GM15510 (cell line): ENCODE results near the gene IL27RA.

Experiments
- POLR2A ChIP-seq: IDR thresholded peaks from 3 replicates; pipeline ENCODE4 v1.6.1; 2011; ENCODE audit warnings: borderline replicate concordance; ENCODE audit not compliant: insufficient read length; ENCODE audit errors: extremely low read depth

The IL27RA gene

GRCh38 chr19:13995878-13996765 is 35.4 kb upstream of the IL27RA start:
- no peak for TF ChIP-seq POLR2A

DNA sequence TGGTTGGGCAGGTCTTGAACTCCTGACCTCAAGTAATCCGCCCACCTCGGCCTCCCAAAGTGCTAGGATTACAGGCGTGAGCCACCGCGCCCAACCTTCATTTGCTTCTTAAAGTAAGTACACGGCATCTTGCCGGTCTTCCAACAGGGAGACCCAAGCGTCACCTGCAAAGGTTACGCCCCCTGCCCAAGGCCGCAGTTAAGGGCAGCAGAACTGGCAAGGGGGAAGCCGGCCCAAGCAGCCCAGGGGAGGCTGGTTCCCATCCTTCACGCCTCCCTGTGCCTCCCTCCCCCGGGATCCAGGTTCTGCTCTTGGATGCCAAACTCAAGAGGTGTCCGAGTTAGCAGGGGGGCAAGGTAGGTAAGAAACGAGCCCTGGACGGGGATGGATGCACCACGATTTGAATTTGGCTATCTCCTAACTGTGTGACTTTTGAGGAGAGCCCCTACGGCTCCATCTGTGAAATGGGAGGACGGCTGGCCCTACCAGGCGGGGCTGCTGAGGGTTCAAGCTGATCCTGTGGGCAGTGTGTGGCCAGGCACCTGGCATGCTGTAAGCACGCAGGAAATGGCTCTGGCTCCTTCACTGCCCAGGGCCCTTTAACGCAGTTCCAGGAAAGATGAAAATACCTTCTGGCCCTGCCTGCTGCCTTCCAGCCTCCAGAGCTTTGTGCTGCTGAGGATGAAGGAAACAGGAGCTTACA is 34.5 kb upstream of the IL27RA start:
- TF ChIP-seq POLR2A, result no peak

GRCh38 chr19:13997631-13997962 is 34.0 kb upstream of the IL27RA start:
- TF ChIP-seq POLR2A, result no peak

DNA sequence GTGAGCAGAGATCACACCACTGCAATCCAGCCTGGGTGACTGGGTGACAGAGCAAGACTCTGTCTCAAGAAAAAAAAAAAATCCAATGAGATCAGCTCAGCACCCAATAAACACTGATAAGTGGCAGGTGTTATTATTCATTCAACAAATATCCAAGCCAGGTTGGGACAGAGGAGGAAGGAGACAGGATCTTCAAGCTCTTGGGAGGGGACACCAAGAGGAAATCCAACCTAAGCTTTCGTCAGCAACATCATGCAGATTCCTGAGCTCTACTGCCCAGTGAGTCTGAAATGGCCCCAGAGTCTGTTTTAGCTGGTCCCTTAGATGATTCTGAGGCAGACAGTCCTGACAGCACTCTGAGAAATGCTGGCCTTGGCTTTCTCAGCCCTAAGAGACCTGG is 33.1 kb upstream of the IL27RA start:
- TF ChIP-seq POLR2A, result no peak

GRCh38 chr19:13999085-13999484 is 32.5 kb upstream of the IL27RA start:
- no peak for TF ChIP-seq POLR2A

DNA sequence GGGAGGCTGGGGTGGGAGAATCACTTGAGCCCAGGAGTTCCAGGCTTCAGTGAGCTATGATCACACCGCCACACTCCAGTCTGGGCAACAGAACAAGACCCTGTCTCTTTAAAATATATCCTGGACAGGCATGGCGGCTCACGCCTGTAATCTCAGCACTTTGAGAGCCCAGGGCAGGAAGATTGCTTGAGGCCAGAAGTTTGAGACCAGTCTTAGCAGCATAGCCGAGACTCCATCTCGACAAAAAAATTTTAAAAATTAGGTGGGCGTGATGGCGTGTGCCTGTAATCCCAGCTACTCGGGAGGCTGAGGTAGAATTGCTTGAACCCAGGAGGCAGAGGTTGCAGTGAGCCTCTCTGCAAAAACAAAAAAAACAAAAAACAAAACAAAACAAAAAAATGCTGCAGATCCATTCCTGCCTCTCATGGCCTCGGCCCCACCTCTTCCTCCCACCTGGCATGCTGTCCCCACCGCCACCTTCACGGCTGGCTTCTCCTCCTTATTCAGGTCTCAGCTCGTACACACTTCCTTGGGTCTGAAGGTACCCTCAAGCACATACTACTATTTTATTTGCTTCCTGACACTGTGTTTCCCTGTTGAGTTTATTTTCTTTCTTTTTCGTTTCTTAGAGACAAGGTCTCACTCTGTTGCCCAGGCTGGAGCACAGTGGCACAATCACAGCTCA is 30.7 kb upstream of the IL27RA start:
- TF ChIP-seq POLR2A, result no peak

DNA sequence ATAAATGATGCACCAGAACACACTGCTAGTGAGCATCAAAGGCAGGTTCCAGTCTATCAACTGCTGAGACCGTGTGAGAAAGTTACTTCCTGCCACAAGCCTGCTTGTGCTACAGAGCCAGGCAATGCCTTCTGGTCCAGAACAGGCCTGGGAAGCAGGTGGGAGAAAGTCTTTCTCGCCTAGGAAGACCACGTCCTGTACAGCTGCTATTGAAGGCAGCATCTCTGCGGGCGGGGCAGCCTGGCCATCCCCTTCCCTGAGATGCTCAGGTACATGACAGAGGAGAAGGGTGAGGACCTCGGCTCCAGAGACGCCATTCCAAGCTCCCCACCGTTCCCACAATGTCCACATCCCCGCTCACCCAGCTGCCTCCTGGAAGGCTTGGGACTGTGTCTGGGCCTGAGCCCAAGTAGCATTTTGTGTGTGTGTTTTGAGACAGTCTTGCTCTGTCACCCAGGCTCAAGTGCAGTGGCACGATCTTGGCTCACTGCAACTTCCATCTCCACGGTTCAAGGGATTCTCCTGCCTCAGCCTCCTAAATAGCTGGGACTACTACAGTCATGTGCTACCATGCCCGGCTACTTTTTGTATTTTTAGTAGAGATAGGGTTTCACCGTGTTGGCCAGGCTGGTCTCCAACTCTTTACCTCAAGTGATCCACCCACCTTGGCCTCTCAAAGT is 28.9 kb upstream of the IL27RA start:
- no peak for TF ChIP-seq POLR2A

GRCh38 chr19:14003251-14004055 is 28.1 kb upstream of the IL27RA start:
- no peak for TF ChIP-seq POLR2A

GRCh38 chr19:14004619-14005348 is 26.8 kb upstream of the IL27RA start:
- TF ChIP-seq POLR2A, result no peak

GRCh38 chr19:14005349-14006084 is 26.0 kb upstream of the IL27RA start:
- peak; percentile 78 for TF ChIP-seq POLR2A

DNA sequence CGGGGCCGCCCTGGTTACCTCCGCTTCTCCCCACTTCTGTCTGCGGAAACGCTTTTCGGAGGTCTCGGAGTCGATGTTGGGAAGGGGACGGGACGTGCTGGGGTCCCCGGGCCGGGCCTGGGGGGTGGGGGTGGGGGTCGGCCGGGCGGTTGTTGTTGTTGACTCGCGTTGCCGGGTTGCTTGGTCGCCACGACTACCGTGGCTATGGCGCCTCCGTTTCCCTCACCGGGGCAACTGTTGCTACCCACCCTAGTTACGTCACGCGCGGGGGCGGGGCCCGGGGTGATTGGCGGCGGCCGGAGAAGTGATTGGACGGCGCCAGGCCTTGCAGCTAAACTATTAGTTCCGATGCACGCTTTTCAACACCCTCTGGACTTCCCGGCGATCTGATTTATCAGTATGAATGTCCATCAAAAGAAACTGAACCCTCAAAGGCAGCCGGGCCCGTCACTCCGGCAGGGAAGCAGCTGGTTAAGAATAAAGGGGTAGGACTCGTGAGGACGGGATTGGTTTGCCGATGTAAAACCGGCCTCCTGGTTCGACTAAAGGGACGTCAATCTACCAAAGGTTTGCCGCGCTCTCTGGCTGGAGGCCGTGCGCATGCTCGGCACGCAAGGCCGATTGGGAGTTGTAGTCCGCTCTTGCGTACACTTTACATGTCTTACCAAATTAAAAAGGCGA is 25.3 kb upstream of the IL27RA start, which contains the start of gene RFX1:
Gene RFX1 (minus strand): TSS at position 236 of the 681 bp plus-strand sequence. CDS start 12,477 bp downstream, outside the sequence.
- TF ChIP-seq POLR2A, result no peak

GRCh38 chr19:14006766-14007562 is 24.6 kb upstream of the IL27RA start:
- TF ChIP-seq POLR2A, result peak; percentile 52

DNA sequence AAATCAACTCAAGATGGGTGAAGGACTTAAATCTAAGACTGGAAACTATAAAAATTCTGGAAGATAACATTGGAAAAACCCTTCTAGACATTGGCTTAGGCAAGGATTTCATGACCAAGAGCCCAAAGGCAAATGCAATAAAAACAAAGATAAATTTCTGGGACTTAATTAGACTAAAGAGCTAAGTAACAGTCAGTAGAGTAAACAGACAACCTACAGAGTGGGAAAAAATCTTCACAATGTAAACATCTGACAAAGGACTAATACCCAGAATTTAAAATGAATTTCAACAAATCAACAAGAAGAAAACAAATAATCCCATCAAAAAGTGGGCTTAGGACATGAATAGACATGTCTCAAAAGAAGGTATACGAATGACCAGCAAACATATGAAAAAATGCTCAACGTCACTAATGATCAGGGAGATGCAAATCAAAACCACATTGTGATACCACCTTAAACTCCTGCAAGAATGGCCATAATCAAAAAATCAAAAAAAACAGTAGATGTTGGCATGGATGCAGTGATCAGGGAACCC is 19.1 kb upstream of the IL27RA start:
- TF ChIP-seq POLR2A, result no peak
